ENCODE results near the gene NCL. TPM values are rescaled to one million over a fixed set of nuclear protein-coding genes. Genes with fewer than 3 reads are reported as not detected.

NCL gene
- total RNA-seq, 4 donors from 2014 or later = 83.8 to 227 (median 133) TPM

DNA sequence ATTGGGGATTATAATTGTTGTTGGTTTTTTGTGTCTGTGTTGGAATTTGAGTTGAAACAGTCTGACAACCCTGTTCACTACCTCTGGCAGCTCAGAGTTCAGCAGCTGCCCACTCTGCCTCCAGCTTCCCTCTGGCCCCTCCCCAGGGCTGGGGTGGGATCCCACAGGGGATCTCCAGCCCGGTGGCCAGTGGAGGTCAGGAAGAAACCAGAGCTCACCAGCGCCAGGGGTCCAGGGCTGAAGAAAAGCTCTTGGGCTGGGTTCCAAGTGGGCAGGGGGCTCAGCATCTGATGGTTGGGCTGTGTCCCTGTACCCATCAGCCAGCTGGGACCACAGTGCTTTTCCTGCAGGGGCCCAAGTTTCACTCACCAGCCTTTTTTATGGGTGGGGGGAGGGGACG lies 16.5 kb upstream of the NCL start:
- TF ChIP-seq EP300 (IDR thresholded peaks at IDR 0.05; ENCODE audit: low read depth) (no peak), POLR2AphosphoS5 (IDR thresholded peaks at IDR 0.05) (no peak)
- no peaks in the 10 kb centered on the region for H3K27me3 ChIP-seq
- no peaks in the 10 kb centered on the region for H3K9me3 ChIP-seq
- peaks cover 0 to 6% (median 3%) of the 10 kb centered on the region in 4 donors for H3K4me1 ChIP-seq
- no peak overlapping the region for H3K4me3 ChIP-seq
- in situ Hi-C loops (cut with MboI; ENCODE audit: low pct_ligation_motif_present in 1 of 4, low pct_unique_long_range_greater_than_20kb in 1 of 4, low sequenced_read_pairs in 3 of 4) (no loop called here), intact Hi-C loops (cut with DNase I; ENCODE audit: low total_unique reads) (no loop called here)
- WGBS, 2 donors (ENCODE audit: low coverage in 1 of 2) = 80% methylated on average over 3 of the region's 3 CpGs; no CpG with 5 or more reads in 1 of the 2 donors
- no peak overlapping the region for H3K27ac ChIP-seq
- H3K36me3 ChIP-seq = no peaks in the 10 kb centered on the region
- no peak for DNase-seq

DNA sequence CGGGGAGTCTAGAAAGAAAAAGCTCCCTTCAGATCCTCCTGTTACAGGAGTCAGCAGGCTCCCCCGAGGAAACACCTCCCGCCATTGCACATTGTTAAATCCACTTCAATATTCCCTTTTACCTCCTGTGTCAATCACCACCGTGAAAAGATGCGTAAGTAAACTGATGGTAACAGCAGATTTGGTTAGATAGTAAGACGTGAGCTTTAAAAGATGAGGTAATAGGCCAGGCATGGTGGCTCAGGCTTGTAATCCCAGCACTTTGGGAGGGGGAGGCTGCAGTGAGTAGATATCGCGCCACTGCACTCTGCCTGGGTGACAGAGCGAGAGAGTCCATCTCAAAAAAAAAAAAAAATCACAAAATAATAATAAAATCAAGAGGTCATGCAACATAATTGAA lies 15.2 kb upstream of the NCL start:
- Histone ChIP-seq H3K4me1 (peaks cover 0 to 6% (median 3%) of the 10 kb centered on the region in 4 donors), H3K27ac (no peak overlapping the region), H3K4me3 (no peak overlapping the region), H3K27me3 (no peaks in the 10 kb centered on the region), H3K36me3 (no peaks in the 10 kb centered on the region), H3K9me3 (no peaks in the 10 kb centered on the region)
- intact Hi-C loops (cut with DNase I; ENCODE audit: low total_unique reads) (no loop called here), in situ Hi-C loops (cut with MboI; ENCODE audit: low pct_ligation_motif_present in 1 of 4, low pct_unique_long_range_greater_than_20kb in 1 of 4, low sequenced_read_pairs in 3 of 4) (no loop called here)
- DNase-seq = no peak
- TF ChIP-seq, protein P1, sequence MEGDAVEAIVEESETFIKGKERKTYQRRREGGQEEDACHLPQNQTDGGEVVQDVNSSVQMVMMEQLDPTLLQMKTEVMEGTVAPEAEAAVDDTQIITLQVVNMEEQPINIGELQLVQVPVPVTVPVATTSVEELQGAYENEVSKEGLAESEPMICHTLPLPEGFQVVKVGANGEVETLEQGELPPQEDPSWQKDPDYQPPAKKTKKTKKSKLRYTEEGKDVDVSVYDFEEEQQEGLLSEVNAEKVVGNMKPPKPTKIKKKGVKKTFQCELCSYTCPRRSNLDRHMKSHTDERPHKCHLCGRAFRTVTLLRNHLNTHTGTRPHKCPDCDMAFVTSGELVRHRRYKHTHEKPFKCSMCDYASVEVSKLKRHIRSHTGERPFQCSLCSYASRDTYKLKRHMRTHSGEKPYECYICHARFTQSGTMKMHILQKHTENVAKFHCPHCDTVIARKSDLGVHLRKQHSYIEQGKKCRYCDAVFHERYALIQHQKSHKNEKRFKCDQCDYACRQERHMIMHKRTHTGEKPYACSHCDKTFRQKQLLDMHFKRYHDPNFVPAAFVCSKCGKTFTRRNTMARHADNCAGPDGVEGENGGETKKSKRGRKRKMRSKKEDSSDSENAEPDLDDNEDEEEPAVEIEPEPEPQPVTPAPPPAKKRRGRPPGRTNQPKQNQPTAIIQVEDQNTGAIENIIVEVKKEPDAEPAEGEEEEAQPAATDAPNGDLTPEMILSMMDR (IDR thresholded peaks at IDR 0.05) = no peak
- TF ChIP-seq POLR2AphosphoS5 (IDR thresholded peaks at IDR 0.05) = no peak
- TF ChIP-seq EP300 (IDR thresholded peaks at IDR 0.05; ENCODE audit: low read depth) = no peak
- no peak for TF ChIP-seq POLR2A (IDR thresholded peaks at IDR 0.05)
- 90 to 92% methylated on average over 4 to 9 of the region's 9 CpGs for WGBS, 2 donors (ENCODE audit: low coverage in 1 of 2)

DNA sequence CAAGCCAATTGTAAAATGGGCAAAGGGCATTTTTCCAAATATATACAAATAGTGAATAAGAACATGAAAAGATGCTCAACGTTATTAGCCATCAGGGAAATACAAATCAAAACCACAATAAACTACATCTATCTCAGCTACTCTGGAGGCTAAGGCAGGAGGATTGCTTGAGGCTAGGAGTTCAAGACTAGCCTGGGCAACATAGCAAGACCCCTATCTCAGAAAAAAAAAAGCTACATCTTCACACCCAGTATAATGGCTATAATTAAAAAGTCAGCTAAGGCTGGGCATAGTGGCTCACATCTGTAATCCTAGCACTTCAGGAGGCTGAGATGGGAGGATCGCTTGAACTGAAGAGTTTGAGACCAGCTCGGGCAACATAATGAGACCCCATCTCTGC lies 12.6 kb upstream of the NCL start:
- no peaks in the 10 kb centered on the region for H3K4me1 ChIP-seq
- DNase-seq = no peak
- intact Hi-C loops (cut with DNase I; ENCODE audit: low total_unique reads) (no loop called here), in situ Hi-C loops (cut with MboI; ENCODE audit: low pct_ligation_motif_present in 1 of 4, low pct_unique_long_range_greater_than_20kb in 1 of 4, low sequenced_read_pairs in 3 of 4) (no loop called here)
- WGBS, 2 donors (ENCODE audit: low coverage in 1 of 2) = 73 to 83% methylated on average over 3 of the region's 3 CpGs
- H3K4me3 ChIP-seq = no peak overlapping the region
- TF ChIP-seq POLR2A (IDR thresholded peaks at IDR 0.05) = no peak
- TF ChIP-seq POLR2AphosphoS5 (IDR thresholded peaks at IDR 0.05) = no peak
- TF ChIP-seq EP300 (IDR thresholded peaks at IDR 0.05; ENCODE audit: low read depth) = no peak
- TF ChIP-seq, protein P1 (IDR thresholded peaks at IDR 0.05) = no peak
- no peaks in the 10 kb centered on the region for H3K36me3 ChIP-seq
- H3K27me3 ChIP-seq = no peaks in the 10 kb centered on the region
- no peak overlapping the region for H3K27ac ChIP-seq
- H3K9me3 ChIP-seq = no peaks in the 10 kb centered on the region

DNA sequence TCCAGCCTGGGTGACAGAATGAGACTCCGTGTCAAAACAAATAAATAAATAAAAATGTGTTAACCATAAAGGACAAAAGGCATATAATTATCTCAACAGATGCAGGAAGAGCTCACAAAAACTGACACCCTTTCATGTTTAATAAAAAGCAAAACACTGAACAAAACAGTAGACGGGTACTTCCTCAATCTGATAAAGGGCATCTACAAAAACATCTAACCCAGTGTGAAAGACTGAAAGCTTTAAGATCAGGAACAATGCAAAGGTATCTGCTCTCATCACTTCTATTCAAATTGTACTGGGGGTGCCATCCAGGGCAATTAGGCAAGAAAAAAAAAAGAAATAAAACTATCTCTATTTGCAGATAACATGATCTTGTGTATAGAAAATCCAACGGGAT lies 11.7 kb upstream of the NCL start:
- no peaks in the 10 kb centered on the region for H3K27me3 ChIP-seq
- DNase-seq = no peak
- intact Hi-C loops (cut with DNase I; ENCODE audit: low total_unique reads) = no loop called here
- no peaks in the 10 kb centered on the region for H3K4me1 ChIP-seq
- H3K4me3 ChIP-seq = no peak overlapping the region
- no peaks in the 10 kb centered on the region for H3K9me3 ChIP-seq
- no peaks in the 10 kb centered on the region for H3K36me3 ChIP-seq
- H3K27ac ChIP-seq = no peak overlapping the region
- in situ Hi-C loops (cut with MboI; ENCODE audit: low pct_ligation_motif_present in 1 of 4, low pct_unique_long_range_greater_than_20kb in 1 of 4, low sequenced_read_pairs in 3 of 4) = no loop called here
- TF ChIP-seq POLR2AphosphoS5 (IDR thresholded peaks at IDR 0.05) (no peak), POLR2A (IDR thresholded peaks at IDR 0.05) (no peak), EP300 (IDR thresholded peaks at IDR 0.05; ENCODE audit: low read depth) (no peak)
- TF ChIP-seq, protein P1 (IDR thresholded peaks at IDR 0.05) = no peak
- 46 to 52% methylated on average over 3 of the region's 3 CpGs for WGBS, 2 donors (ENCODE audit: low coverage in 1 of 2)

DNA sequence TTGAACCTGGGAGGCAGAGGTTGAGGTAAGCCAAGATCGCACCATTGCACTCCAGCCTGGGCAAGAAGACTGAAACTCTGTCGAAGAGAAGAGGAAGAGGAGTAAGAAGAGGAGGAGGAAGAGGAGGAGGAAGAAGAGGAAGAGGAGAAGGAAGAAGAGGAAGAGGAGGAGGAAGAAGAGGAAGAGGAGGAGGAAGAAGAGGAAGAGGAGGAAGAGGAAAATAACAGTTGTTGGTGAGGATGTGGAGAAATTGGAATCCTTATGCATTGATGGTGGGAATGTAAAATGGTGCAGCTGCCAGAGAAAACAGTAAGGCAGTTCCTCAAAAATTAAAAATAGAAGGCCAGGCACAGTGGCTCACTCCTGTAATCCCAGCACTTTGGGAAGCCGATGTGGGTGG lies 8.5 kb upstream of the NCL start:
- no peaks in the 10 kb centered on the region for H3K9me3 ChIP-seq
- TF ChIP-seq POLR2AphosphoS5 (IDR thresholded peaks at IDR 0.05) = no peak
- no peak overlapping the region for H3K4me3 ChIP-seq
- no peaks in the 10 kb centered on the region for H3K4me1 ChIP-seq
- 70 to 85% methylated on average over 2 to 3 of the region's 3 CpGs for WGBS, 2 donors (ENCODE audit: low coverage in 1 of 2)
- no peak overlapping the region for H3K27ac ChIP-seq
- in situ Hi-C loops (cut with MboI; ENCODE audit: low pct_ligation_motif_present in 1 of 4, low pct_unique_long_range_greater_than_20kb in 1 of 4, low sequenced_read_pairs in 3 of 4) = no loop called here
- no peak for DNase-seq
- H3K36me3 ChIP-seq = no peaks in the 10 kb centered on the region
- H3K27me3 ChIP-seq = no peaks in the 10 kb centered on the region
- intact Hi-C loops (cut with DNase I; ENCODE audit: low total_unique reads) = no loop called here
